ENCODE measurements around the gene NCAPD3.

- TF ChIP-seq CTCF (conservative IDR thresholded peaks at IDR 0.05; ENCODE audit: low read depth, low read length) = no peak
- TF ChIP-seq EZH2 (IDR thresholded peaks at IDR 0.05; ENCODE audit: low read length, unreplicated experiment) = no peak
Observed at GRCh38 chr11:134119094-134119493, 104.7 kb downstream of the NCAPD3 start.

Data from PC-3 (cell line).